GM18498 (cell line): ENCODE measurements around the gene NCS1.

Experiments used
- ATAC-seq: cut with Tn5 transposase; IDR thresholded peaks from one replicate; pipeline ENCODE4 v1.9.1; 2021; ENCODE audit warnings: mild to moderate bottlenecking, moderate library complexity; ENCODE audit not compliant: unreplicated experiment

NCS1 gene

DNA sequence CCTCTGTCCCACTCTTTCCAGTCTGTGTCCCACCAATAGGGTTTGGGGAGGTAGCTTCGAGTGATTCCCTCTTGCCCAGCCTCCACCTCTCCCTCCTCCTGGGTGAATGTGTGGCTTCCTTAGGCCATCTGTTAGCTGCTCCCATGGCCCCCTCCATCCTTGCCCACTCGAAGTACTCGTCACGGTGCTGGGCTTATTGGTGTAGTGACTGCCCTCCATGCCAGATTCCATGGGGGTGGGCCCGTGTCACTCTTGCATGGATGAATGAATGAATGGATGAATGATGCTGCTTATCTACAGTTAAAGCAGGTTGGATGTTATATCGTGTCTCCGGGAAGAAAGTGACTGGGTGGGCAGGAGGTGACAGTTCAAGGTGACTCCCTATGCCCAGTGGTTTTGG, 112.5 kb downstream of the NCS1 start:
- no peak for ATAC-seq

DNA sequence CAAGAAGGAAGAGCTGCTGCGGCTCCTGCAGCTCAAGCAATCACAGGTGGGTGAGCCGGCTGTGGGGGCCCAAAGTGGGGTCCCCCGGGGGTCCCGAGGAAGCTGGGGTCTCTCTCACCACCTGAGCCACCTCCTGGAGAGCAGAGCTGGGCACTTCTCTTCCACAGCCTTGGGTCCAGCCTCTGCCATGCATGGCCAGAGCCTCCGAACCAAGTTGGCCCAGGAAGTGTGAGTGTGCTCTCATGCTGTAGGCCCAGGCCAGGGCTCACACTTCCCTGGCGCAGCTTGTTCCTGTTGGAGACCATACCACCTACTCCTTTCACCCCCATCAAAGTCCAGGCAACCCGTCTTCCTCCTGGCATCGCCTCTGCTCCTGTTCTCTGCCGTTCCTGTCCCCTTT, 113.1 kb downstream of the NCS1 start:
- no peak for ATAC-seq

DNA sequence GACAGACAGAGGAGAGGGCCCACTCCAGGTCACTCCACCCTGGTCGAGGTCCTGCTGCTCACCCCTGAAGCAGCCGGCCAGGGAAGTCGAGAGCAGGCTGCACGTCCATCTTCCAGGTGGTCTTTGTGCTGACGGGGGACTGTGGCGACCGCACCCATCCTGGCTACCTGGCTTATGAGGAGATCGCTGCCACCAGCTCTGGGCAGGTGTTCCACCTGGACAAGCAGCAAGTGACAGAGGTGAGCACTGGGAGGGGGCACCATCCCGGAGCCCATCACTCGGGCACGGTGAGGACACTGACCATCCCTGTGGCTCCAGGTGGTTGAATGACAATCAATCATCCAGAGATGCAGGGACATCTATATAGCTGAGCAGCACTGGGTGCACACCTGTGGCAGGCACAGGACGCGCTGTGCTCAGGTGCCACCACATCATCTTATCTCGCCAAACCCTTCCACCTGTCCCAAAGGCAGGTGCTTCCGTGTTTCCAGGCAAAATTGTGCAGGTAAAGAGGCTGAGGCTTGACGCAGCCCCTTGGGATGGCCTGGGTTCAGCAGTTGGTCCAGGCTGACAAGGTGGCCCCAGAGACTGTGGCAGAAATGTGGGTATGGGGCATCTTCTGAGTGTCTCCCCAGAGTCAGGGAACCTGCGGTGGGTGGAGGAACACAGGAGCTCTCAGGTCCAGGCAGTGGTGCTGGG, 114.0 kb downstream of the NCS1 start:
- ATAC-seq = no peak
